ENCODE results near the gene C19orf73.
A peak's percentile ranks its signal among the peaks of the same experiment; 100 is the strongest.

The C19orf73 gene, protein sequence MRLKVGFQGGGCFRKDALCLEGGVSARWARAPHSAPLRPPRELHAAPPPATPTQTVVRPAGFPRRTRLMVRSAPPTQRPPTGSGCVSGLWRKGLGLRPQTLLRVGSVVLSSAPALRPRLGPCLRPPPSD

DNA sequence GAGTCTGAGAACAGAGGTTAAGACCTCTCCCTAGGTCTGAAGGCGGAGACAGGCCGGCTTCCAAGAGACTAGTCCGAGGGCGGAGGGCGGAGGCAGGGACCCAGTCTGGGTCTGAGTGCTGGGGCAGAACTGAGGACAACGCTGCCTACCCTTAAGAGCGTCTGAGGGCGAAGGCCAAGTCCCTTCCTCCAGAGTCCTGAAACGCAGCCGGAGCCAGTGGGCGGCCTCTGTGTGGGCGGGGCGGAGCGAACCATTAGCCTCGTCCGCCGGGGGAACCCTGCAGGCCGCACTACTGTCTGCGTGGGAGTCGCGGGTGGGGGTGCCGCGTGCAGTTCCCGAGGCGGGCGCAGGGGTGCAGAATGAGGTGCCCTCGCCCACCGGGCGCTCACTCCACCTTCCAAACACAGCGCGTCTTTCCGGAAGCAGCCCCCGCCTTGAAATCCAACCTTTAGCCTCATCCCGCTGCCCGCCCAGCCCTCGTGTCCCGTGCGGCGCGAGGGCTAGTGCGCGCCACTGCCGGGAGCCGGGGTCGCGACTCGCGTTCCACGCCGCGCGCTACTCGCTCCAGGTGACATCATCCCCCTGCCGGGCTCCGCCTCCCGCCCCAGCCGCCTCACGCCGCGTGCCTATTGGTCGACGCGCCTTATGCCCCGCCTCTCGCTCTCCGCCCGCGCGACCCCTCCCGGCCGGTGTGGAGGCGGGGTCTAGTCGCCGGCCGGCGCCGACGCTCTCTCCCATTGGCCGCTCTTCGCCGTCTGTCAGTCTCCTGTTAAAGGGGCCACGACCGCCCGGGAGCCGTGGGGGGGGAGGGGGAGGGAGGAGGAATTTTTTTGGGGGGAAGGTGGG lies at the start of gene C19orf73:
TSS of gene C19orf73 (minus strand) at position 579 of the 846 bp plus-strand sequence. CDS start at position 458, 121 bp downstream.
- peak; percentile 96 to 99 for DNase-seq
- TF ChIP-seq GATA1 (IDR thresholded peaks at IDR 0.05; ENCODE audit: low read depth, low read length), result no peak
- TF ChIP-seq POLR2A (IDR thresholded peaks at IDR 0.05; ENCODE audit: low read length), result peak; percentile 76

DNA sequence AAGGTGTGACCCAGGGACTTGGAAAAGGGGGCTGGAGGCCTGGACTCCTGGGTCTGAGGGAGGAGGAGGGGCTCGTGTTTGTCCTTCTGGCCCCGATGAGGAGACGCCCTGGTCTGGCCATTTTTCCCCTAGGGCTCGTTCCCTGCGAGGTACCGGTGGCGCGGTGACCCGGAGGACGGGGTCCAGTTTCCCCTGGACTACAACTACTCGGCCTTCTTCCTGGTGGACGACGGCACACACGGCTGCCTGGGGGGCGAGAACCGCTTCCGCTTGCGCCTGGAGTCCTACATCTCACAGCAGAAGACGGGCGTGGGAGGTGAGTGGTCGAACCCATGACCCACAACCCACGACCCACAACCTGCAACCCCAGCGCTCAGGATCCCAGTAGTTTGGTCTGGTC lies 49.5 kb upstream of the C19orf73 start:
- TF ChIP-seq GATA1 (IDR thresholded peaks at IDR 0.05; ENCODE audit: low read depth, low read length) (no peak), POLR2A (IDR thresholded peaks at IDR 0.05; ENCODE audit: low read length) (no peak)

DNA sequence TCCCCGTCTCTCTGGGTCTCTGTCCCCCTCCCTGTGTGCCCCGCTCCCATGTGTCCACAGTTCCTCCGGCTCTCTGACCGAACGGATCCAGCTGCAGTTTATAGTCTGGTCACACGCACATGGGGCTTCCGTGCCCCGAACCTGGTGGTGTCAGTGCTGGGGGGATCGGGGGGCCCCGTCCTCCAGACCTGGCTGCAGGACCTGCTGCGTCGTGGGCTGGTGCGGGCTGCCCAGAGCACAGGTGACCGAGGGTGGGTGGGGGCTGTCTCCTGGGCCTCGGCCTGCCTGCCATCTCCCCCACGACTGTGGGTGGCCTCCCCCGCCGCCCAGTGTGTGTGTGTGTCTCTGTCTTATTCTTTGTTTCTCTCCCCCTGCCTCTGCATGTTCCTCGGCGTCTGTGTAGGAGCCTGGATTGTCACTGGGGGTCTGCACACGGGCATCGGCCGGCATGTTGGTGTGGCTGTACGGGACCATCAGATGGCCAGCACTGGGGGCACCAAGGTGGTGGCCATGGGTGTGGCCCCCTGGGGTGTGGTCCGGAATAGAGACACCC lies 49.0 kb upstream of the C19orf73 start:
- no peak for TF ChIP-seq GATA1 (IDR thresholded peaks at IDR 0.05; ENCODE audit: low read depth, low read length)
- TF ChIP-seq POLR2A (IDR thresholded peaks at IDR 0.05; ENCODE audit: low read length), result no peak
- DNase-seq, result no peak

More for the DNA sequence above, 49.5 kb upstream of the C19orf73 start:
- no peak for DNase-seq

DNA sequence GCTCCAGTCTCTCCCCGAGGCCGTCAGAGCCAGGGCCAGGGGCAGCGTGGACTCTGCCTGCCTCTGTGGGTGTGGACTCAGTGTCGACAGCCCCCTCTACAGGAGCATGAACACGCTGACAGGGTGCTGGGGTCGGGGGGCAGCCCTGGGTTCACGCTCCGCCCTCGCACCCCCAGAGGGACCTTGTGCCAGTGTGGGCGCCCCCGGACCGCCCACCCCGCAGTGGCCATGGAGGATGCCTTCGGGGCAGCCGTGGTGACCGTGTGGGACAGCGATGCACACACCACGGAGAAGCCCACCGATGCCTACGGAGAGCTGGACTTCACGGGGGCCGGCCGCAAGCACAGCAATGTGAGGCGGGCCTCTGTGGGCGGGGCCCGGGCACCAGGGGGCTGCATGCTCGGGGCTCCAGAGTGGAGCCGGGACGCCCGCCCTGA lies 46.9 kb upstream of the C19orf73 start:
- TF ChIP-seq POLR2A (IDR thresholded peaks at IDR 0.05; ENCODE audit: low read length), result no peak
- DNase-seq, result no peak

DNA sequence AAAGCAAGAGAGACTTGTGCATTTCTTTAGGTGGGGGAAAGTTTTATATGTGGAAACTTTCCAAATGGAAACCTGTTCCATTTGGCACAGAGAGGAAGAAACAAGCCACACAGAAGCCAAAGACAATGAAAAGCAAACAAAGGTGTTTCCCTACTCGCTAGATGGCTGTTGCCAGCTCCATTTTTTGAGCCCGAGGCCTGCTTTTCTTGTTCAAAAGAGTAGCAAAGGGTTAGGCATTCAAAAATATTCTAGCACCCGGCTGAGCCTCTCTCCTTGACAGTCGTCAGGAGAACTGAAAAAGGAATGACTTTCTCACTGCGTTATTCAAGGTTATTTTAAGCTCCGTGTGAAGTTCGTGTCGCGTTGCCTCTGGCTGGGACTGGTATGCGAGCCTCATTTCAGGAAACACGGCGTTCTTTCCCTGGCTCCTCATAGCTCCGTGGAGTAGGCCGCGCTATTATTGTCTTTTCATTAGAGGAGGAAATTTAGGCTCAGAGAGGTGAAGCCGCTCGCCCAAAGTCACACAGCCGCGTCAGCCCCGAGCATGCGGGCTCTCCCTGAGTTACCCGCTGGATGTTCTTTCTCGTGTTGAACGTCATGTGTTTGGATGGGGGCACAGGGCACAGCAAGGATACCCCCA lies 46.3 kb upstream of the C19orf73 start:
- DNase-seq, result no peak
- TF ChIP-seq GATA1 (IDR thresholded peaks at IDR 0.05; ENCODE audit: low read depth, low read length) (no peak), POLR2A (IDR thresholded peaks at IDR 0.05; ENCODE audit: low read length) (no peak)

DNA sequence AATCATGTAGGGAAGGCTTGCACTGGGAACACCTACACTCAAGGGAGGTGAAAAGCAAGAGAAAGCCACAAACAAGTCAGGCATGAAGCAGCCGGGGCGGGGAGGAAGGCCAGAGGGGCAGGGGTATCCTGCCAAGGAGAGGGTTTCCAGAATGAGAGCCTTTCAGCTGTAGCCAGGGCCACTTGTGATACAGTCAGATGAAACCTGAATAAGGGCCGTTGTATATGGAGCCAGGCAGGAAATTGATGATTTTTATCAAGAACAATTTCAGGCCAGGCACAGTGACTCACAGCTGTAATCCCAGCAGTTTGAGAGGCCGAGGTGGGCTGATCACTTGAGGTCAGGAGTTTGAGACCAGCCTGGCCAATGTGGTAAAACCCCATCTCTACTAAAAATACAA lies 43.0 kb upstream of the C19orf73 start:
- no peak for DNase-seq
- no peak for TF ChIP-seq POLR2A (IDR thresholded peaks at IDR 0.05; ENCODE audit: low read length)
- no peak for TF ChIP-seq GATA1 (IDR thresholded peaks at IDR 0.05; ENCODE audit: low read depth, low read length)

DNA sequence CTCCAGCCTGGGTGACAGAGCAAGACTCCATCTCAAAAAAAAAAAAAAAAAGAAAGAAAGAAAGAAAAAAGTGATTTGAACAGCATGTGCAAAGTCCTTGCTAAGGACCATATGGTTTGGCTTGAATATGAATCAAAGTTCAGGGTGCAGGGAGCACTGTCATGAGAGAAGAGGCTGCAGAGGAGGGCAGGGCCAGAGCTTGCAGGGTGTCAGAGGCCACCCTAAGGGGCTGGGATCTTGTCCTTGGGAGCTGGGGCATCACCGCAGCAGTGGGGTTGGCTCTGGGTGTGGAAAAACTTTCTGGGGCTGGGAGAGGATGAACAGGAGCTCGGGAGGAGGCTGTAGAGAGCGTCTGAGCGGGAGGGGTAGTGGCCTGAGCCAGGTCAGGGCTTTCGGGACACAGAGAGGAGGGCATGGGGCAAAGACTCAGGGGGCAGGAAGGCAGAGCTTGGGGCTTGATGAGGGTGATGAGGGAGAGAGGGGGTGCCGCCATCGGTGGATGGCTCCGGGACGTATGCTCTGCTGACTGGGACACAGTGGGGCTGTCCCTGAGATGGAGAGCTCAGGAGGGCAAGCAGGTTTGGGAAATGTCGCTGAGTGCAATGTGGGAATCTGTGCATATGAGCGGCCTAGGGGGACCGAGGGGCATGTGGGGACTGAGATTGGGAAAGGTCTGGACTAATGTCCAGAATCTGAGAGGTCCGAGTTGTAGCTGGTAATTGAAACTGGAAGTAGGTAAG lies 41.7 kb upstream of the C19orf73 start:
- no peak for TF ChIP-seq POLR2A (IDR thresholded peaks at IDR 0.05; ENCODE audit: low read length)
- TF ChIP-seq GATA1 (IDR thresholded peaks at IDR 0.05; ENCODE audit: low read depth, low read length), result no peak
- DNase-seq, result no peak

DNA sequence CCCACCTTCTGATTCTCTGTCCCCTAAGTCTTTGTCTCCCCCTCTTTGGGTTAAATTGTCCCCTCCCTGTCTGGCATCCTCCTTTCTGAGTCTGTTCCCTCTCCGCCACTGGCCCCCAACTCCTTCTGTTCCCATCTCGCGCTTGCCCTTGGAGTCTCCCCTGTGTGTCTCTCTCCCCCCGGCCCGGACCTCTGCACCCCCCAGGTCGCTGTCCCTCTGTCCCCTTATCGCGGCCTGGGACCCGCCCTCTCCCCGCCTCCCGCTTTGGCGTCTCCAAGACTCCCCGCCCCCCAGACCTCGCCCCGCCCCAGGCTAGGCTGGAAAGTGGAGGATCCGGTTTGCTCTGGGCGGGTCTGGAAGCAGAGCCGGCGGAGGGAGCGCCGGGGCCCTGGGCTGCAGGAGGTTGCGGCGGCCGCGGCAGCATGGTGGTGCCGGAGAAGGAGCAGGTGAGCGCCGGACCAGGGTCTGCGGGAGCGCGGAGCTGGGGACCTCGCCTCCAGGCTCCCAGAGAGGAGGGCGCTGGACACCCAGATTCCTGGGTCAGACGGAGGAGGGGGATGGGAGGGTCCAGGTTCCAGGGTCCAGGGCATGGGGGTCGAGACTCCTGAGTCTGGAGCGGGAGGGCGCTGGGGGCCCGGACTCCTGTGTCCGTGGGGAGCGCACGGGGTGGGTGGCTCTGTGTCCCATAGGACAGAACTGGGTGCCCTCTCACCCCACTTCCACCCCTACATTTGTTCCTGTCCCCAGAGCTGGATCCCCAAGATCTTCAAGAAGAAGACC lies 38.7 kb upstream of the C19orf73 start, which contains the start of gene TRPM4:
TSS of gene TRPM4 (plus strand) at position 348 of the 780 bp plus-strand sequence. CDS start at position 423, 75 bp downstream.
- TF ChIP-seq POLR2A (IDR thresholded peaks at IDR 0.05; ENCODE audit: low read length) (no peak), GATA1 (IDR thresholded peaks at IDR 0.05; ENCODE audit: low read depth, low read length) (no peak)
- peak; percentile 80 to 86 for DNase-seq

DNA sequence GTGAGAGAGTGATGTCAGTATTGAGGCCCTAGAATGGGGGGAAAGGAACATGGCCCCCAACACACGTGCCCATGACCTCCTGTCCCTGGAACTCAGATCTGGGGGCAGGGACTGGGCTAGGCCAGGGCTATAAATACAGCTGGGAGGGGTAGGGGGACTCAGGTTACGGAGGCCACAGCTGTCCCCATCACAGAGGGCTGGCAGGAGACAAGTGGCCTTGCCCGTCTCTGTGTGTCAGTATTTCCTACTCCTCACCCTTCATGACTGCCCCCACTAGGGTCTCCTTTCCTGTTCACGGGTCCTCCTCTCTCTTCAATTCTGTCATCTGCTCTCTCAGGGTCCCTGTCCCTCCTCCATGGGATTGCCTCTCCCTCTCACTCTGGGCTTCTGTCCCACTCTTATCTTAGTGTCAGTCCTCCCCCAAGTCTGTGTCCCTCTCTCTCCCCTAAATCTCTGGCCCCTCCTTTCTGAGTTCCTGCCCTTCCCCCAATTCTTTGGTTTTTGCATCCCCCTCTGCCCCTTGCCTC lies 36.9 kb upstream of the C19orf73 start:
- no peak for DNase-seq
- TF ChIP-seq POLR2A (IDR thresholded peaks at IDR 0.05; ENCODE audit: low read length) (no peak), GATA1 (IDR thresholded peaks at IDR 0.05; ENCODE audit: low read depth, low read length) (no peak)

DNA sequence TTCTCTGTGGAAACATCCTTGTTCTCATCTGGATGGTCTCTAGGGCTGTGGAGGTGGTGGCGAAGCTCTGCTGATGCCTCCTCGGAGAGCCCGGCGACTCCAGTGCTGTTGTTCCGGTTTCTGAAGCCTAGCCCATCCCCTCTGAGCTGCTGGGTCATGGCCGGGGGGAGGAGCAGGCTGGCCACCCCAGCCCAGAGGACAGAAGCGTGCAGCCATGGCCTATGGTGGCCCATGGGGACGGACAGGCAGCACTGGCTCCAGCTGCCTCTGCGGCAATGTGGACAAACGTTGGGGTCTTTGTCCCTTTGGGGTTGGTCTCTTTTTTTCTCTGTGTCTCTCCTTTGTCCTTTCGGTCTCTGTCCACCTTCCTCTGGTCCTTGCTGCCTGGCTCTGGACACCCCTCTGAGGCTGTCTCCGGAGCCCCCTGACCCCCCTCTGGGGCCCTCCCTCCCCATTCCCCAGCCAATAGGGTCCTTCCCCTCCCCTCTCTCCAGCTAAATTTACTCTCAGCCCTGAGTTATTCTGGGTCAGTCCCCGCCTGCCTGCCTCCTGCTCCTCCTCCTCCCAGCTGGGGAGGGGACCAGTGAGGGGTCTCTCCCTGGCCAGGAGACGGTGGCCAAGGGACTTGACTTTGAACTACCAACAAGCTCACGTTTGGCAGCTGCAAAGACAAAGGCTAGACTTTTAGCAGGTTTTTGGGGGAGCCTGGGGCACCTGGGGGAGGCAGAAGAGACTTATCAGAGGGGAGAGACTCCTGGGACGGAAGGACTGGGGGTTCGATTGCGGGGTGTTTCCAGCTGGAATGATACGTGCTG lies 36.3 kb upstream of the C19orf73 start, which contains the start of gene HRC:
TSS of gene HRC (minus strand) at position 392 of the 815 bp plus-strand sequence. CDS start at position 233, 159 bp downstream.
- TF ChIP-seq GATA1 (IDR thresholded peaks at IDR 0.05; ENCODE audit: low read depth, low read length) (no peak), POLR2A (IDR thresholded peaks at IDR 0.05; ENCODE audit: low read length) (no peak)
- no peak for DNase-seq

DNA sequence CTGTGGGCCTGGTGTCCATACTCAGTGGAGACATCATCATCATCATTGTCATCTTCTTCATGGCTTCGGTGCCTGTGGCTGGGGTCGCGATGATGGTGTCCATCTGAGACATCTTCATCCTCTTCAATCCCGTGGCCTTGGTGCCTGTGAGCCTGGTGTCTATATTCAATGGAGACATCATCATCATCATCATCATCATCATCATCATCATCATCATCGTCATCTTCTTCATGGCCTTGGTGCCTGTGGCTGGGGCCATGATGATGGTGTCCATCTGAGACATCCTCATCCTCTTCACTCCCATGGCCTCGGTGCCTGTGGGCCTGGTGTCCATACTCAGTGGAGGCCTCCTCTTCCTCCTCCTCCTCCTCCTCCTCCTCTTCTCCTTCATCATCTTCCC lies 35.3 kb upstream of the C19orf73 start:
- DNase-seq, result no peak
- TF ChIP-seq GATA1 (IDR thresholded peaks at IDR 0.05; ENCODE audit: low read depth, low read length) (no peak), POLR2A (IDR thresholded peaks at IDR 0.05; ENCODE audit: low read length) (no peak)
